Keratinocyte (primary cell): ENCODE data around the gene PHF3.

Experiments
- EZH2 ChIP-seq: IDR thresholded peaks from one replicate; pipeline ENCODE4 v1.6.1; 2012; ENCODE audit warnings: inconsistent platforms, mild to moderate bottlenecking, low read length, moderate library complexity
- TF ChIP-seq, protein P1 (sequence below), 3 experiments: IDR thresholded peaks in 1 of 3; conservative IDR thresholded peaks in 1 of 3; optimal IDR thresholded peaks in 1 of 3; 2 replicates in 2 of 3; 3 replicates in 1 of 3; pipeline versions ENCODE3 to v1.5.1; 2011; ENCODE audit warnings: low read length in 3 of 3, mild to moderate bottlenecking in 3 of 3, moderate library complexity in 2 of 3, control low read depth in 1 of 3, inconsistent platforms in 1 of 3; ENCODE audit not compliant: insufficient read depth in 2 of 3; ENCODE audit errors: extremely low read depth in 1 of 3

DNA sequence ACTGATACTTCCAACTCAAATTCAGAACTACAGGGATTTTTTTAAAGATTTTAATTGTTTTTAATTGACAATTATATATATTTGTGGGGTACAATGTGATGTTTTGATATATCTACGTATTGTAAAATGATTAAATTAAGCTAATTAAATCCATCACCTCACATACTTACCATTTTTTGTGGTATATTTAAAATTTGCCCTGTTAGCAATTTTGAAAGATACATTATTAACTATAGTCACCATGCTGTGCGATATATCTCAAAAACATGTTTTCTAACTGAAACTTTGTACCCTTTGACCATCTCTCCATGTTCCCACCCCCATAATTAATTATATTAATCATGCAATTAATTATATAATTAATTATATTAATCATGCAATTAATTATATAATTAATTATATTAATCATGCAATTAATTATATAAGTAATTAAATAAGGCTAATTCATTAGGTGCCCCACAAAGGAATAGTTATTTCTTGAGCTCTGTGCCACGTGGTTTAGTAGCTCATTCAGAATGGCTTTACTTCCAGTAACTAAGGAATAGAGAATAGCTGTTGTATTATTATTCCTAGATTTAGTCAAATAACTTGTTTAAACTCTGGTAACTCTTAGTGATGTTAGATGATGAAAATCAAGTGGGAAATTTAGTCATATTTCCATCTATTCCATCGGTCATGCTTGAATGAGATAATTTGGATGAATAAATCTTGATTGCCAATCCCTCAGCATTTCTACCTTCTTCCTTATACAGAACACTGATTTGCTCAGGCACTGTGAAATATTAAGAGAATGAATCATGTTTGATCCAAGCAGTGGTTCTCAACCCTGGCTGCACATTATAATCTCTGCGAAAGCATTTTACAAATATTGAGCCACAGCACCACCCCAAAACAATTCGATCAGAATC, 38.2 kb upstream of the PHF3 start:
- TF ChIP-seq EZH2: no peak
- TF ChIP-seq, protein P1, sequence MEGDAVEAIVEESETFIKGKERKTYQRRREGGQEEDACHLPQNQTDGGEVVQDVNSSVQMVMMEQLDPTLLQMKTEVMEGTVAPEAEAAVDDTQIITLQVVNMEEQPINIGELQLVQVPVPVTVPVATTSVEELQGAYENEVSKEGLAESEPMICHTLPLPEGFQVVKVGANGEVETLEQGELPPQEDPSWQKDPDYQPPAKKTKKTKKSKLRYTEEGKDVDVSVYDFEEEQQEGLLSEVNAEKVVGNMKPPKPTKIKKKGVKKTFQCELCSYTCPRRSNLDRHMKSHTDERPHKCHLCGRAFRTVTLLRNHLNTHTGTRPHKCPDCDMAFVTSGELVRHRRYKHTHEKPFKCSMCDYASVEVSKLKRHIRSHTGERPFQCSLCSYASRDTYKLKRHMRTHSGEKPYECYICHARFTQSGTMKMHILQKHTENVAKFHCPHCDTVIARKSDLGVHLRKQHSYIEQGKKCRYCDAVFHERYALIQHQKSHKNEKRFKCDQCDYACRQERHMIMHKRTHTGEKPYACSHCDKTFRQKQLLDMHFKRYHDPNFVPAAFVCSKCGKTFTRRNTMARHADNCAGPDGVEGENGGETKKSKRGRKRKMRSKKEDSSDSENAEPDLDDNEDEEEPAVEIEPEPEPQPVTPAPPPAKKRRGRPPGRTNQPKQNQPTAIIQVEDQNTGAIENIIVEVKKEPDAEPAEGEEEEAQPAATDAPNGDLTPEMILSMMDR (optimal IDR thresholded peaks at IDR 0.05 in 1 of 3, IDR thresholded peaks at IDR 0.05 in 1 of 3, conservative IDR thresholded peaks at IDR 0.05 in 1 of 3; ENCODE audit: extremely low read depth in 1 of 3, insufficient read depth in 2 of 3, low read length in 3 of 3): no peak
